ENCODE results near the gene ARFGEF3.
A peak's percentile ranks its signal among the peaks of the same experiment; 100 is the strongest.
"Not testable (repeated sequence)": the region's sequence is repeated elsewhere in the genome, so short reads cannot be mapped to it uniquely, and the experiment has no call there.

Gene ARFGEF3

GRCh38 chr6:138161338-138162110 is at the start of gene ARFGEF3:
TSS of gene ARFGEF3 (plus strand) at chr6:138161939. CDS start at chr6:138162087, 148 bp downstream.
- FAIRE-seq (no peak), DNase-seq (ENCODE audit: low spot score) (peak; percentile 15)

- DNase-seq (ENCODE audit: low spot score) (no peak), FAIRE-seq (no peak)
Observed at GRCh38 chr6:138113588-138114210, 48.0 kb upstream of the ARFGEF3 start.

GRCh38 chr6:138115201-138115600 is 46.5 kb upstream of the ARFGEF3 start:
- FAIRE-seq (no peak), DNase-seq (ENCODE audit: low spot score) (no peak)

GRCh38 chr6:138115877-138116660 is 45.7 kb upstream of the ARFGEF3 start:
- peak; percentile 10 for FAIRE-seq

GRCh38 chr6:138116661-138116999 is 45.1 kb upstream of the ARFGEF3 start:
- DNase-seq (ENCODE audit: low spot score) (no peak), FAIRE-seq (no peak)

More at GRCh38 chr6:138115877-138116660, 45.7 kb upstream of the ARFGEF3 start:
- DNase-seq (ENCODE audit: low spot score), result peak; percentile 30

- DNase-seq (ENCODE audit: low spot score), result no peak
- FAIRE-seq, result no peak
Observed at GRCh38 chr6:138117376-138117914, 44.3 kb upstream of the ARFGEF3 start.

GRCh38 chr6:138119229-138119628 is 42.5 kb upstream of the ARFGEF3 start:
- not testable (repeated sequence) for DNase-seq (ENCODE audit: low spot score); FAIRE-seq

- DNase-seq (ENCODE audit: low spot score), result no peak
- FAIRE-seq, result no peak
Observed at GRCh38 chr6:138119976-138120375, 41.8 kb upstream of the ARFGEF3 start.

- FAIRE-seq (no peak), DNase-seq (ENCODE audit: low spot score) (no peak)
Observed at GRCh38 chr6:138124096-138124495, 37.6 kb upstream of the ARFGEF3 start.

- FAIRE-seq (no peak), DNase-seq (ENCODE audit: low spot score) (no peak)
Observed at GRCh38 chr6:138128096-138128495, 33.6 kb upstream of the ARFGEF3 start.

GRCh38 chr6:138129190-138129589 is 32.5 kb upstream of the ARFGEF3 start:
- DNase-seq (ENCODE audit: low spot score) (no peak), FAIRE-seq (no peak)

- no peak for FAIRE-seq
Observed at GRCh38 chr6:138142806-138143205, 18.9 kb upstream of the ARFGEF3 start.

GRCh38 chr6:138145402-138145801 is 16.3 kb upstream of the ARFGEF3 start:
- DNase-seq (ENCODE audit: low spot score) (no peak), FAIRE-seq (no peak)

More at GRCh38 chr6:138142806-138143205, 18.9 kb upstream of the ARFGEF3 start:
- DNase-seq (ENCODE audit: low spot score), result no peak

GRCh38 chr6:138146544-138146943 is 15.2 kb upstream of the ARFGEF3 start:
- DNase-seq (ENCODE audit: low spot score) (no peak), FAIRE-seq (no peak)

GRCh38 chr6:138155443-138155842 is 6.3 kb upstream of the ARFGEF3 start:
- DNase-seq (ENCODE audit: low spot score) (no peak), FAIRE-seq (no peak)

GRCh38 chr6:138157986-138158638 is 3.6 kb upstream of the ARFGEF3 start:
- DNase-seq (ENCODE audit: low spot score) (no peak), FAIRE-seq (no peak)

- FAIRE-seq (no peak), DNase-seq (ENCODE audit: low spot score) (no peak)
Observed at GRCh38 chr6:138159246-138159645, 2.5 kb upstream of the ARFGEF3 start.

GRCh38 chr6:138160329-138161087 is 1.2 kb upstream of the ARFGEF3 start:
- FAIRE-seq (no peak), DNase-seq (ENCODE audit: low spot score) (no peak)

GRCh38 chr6:138161088-138161337 is 726 bp upstream of the ARFGEF3 start:
- DNase-seq (ENCODE audit: low spot score) (no peak), FAIRE-seq (no peak)

GRCh38 chr6:138162111-138162954 is 594 bp downstream of the ARFGEF3 start:
- FAIRE-seq (no peak), DNase-seq (ENCODE audit: low spot score) (no peak)

All from RCC 7860 (cell line).